ENCODE data around the gene CPA3. TPM values are rescaled to one million over a fixed set of nuclear protein-coding genes. Genes with fewer than 3 reads are reported as not detected.

CPA3 gene
- total RNA-seq, 1 experiment from 2014 or later = not detected

- TF ChIP-seq EZH2 (IDR thresholded peaks at IDR 0.05; ENCODE audit: borderline replicate concordance, low read depth, low read length, poor library complexity, severe bottlenecking) = no peak
- TF ChIP-seq CTCF (conservative IDR thresholded peaks at IDR 0.05; ENCODE audit: low read depth, low read length) = no peak
- H3K27me3 ChIP-seq (replicated peaks; ENCODE audit: insufficient read depth, low read depth, low read length, poor library complexity) = no peaks in the 10 kb centered on the region
- no peaks in the 10 kb centered on the region for H3K4me1 ChIP-seq (ENCODE audit: insufficient read depth, low read length, poor library complexity, severe bottlenecking)
- no peak for DNase-seq (ENCODE audit: low spot score)
- H3K36me3 ChIP-seq (ENCODE audit: insufficient read depth, low read length, poor library complexity, severe bottlenecking) = no peaks in the 10 kb centered on the region
- intact Hi-C loops (cut with micrococcal nuclease; ENCODE audit: unreplicated experiment) = no loop called here
- H3K4me3 ChIP-seq (ENCODE audit: low read depth, low read length, poor library complexity, severe bottlenecking) = no peak overlapping the region
- no peak overlapping the region for H3K27ac ChIP-seq (ENCODE audit: low read depth, low read length, poor library complexity, severe bottlenecking)
- ChIA-PET CTCF (no interaction called here), POLR2A (ENCODE audit: low non-redundant PET) (no interaction called here)
- no peaks in the 10 kb centered on the region for H3K9me3 ChIP-seq (ENCODE audit: low read depth, low read length, poor library complexity, severe bottlenecking)
- BruUV-seq (replicated peaks) = no TSS peak
These were observed 12.7 kb upstream of the CPA3 start for GRCh38 chr3:148852271-148852992.

- no peak for DNase-seq (ENCODE audit: low spot score)
- intact Hi-C loops (cut with micrococcal nuclease; ENCODE audit: unreplicated experiment) = no loop called here
- Histone ChIP-seq H3K27me3 (replicated peaks; ENCODE audit: insufficient read depth, low read depth, low read length, poor library complexity) (no peaks in the 10 kb centered on the region), H3K4me3 (ENCODE audit: low read depth, low read length, poor library complexity, severe bottlenecking) (no peak overlapping the region), H3K36me3 (ENCODE audit: insufficient read depth, low read length, poor library complexity, severe bottlenecking) (no peaks in the 10 kb centered on the region), H3K27ac (ENCODE audit: low read depth, low read length, poor library complexity, severe bottlenecking) (no peak overlapping the region), H3K9me3 (ENCODE audit: low read depth, low read length, poor library complexity, severe bottlenecking) (no peaks in the 10 kb centered on the region), H3K4me1 (ENCODE audit: insufficient read depth, low read length, poor library complexity, severe bottlenecking) (no peaks in the 10 kb centered on the region)
- no TSS peak for BruUV-seq (replicated peaks)
- no peak for TF ChIP-seq CTCF (conservative IDR thresholded peaks at IDR 0.05; ENCODE audit: low read depth, low read length)
- TF ChIP-seq EZH2 (IDR thresholded peaks at IDR 0.05; ENCODE audit: borderline replicate concordance, low read depth, low read length, poor library complexity, severe bottlenecking) = no peak
- POLR2A ChIA-PET (ENCODE audit: low non-redundant PET) = no interaction called here
- CTCF ChIA-PET = interaction anchor here (0.8 kb wide), 1 partner anchor 9 kb away, joined by 3 read pairs; no protein-coding TSS in a partner anchor
These were observed 12.0 kb upstream of the CPA3 start for GRCh38 chr3:148853076-148853475.

- Histone ChIP-seq H3K27ac (ENCODE audit: low read depth, low read length, poor library complexity, severe bottlenecking) (no peak overlapping the region), H3K4me3 (ENCODE audit: low read depth, low read length, poor library complexity, severe bottlenecking) (no peak overlapping the region), H3K9me3 (ENCODE audit: low read depth, low read length, poor library complexity, severe bottlenecking) (no peaks in the 10 kb centered on the region), H3K36me3 (ENCODE audit: insufficient read depth, low read length, poor library complexity, severe bottlenecking) (no peaks in the 10 kb centered on the region), H3K4me1 (ENCODE audit: insufficient read depth, low read length, poor library complexity, severe bottlenecking) (no peaks in the 10 kb centered on the region), H3K27me3 (replicated peaks; ENCODE audit: insufficient read depth, low read depth, low read length, poor library complexity) (no peaks in the 10 kb centered on the region)
- ChIA-PET CTCF (interaction anchor here (0.8 kb wide), 1 partner anchor 8 kb away, joined by 3 read pairs; no protein-coding TSS in a partner anchor), POLR2A (ENCODE audit: low non-redundant PET) (no interaction called here)
- no TSS peak for BruUV-seq (replicated peaks)
- no peak for TF ChIP-seq CTCF (conservative IDR thresholded peaks at IDR 0.05; ENCODE audit: low read depth, low read length)
- TF ChIP-seq EZH2 (IDR thresholded peaks at IDR 0.05; ENCODE audit: borderline replicate concordance, low read depth, low read length, poor library complexity, severe bottlenecking) = no peak
- intact Hi-C loops (cut with micrococcal nuclease; ENCODE audit: unreplicated experiment) = no loop called here
- no peak for DNase-seq (ENCODE audit: low spot score)
These were observed 11.0 kb upstream of the CPA3 start for GRCh38 chr3:148854061-148854460.
